ENCODE data around the gene CYB561.

GRCh38 chr17:63487014-63487339 is 40.9 kb upstream of the CYB561 start:
- TF ChIP-seq CTCF (conservative IDR thresholded peaks at IDR 0.05; ENCODE audit: low read depth, low read length) (no peak), EZH2 (IDR thresholded peaks at IDR 0.05; ENCODE audit: borderline replicate concordance, low read depth, low read length, poor library complexity, severe bottlenecking) (no peak)

All from A673 (cell line).